A673 (cell line): Measurements from ENCODE around the gene SPRING1.
A peak's percentile ranks its signal among the peaks of the same experiment; 100 is the strongest.

ENCODE experiments used
- CTCF ChIP-seq: fragments of 300-800, 200-600 bp; sonication (generic); conservative IDR thresholded peaks from 2 replicates; pipeline ENCODE4 v1.5.1; 2017; ENCODE audit warnings: low read depth, mild to moderate bottlenecking, antibody characterized with exemption, low read length, moderate library complexity, mixed read lengths
- EZH2 ChIP-seq: fragments of 200-600 bp; sonication (generic); IDR thresholded peaks from 2 replicates; pipeline ENCODE4 v1.6.1; 2017; ENCODE audit warnings: borderline replicate concordance, low read depth, mild to moderate bottlenecking, mixed read lengths, antibody characterized with exemption, low read length; ENCODE audit not compliant: poor library complexity, severe bottlenecking

- TF ChIP-seq CTCF (peak; percentile 80), EZH2 (no peak)
Measured at GRCh38 chr12:116708826-116709756, 28.8 kb downstream of the SPRING1 start.
